ENCODE data around the gene ARHGDIA.
A peak's percentile ranks its signal among the peaks of the same experiment; 100 is the strongest.

ARHGDIA gene

GRCh38 chr17:81851423-81851822 is 19.7 kb downstream of the ARHGDIA start:
- H3F3A ChIP-seq (ENCODE audit: insufficient read depth, low read length) = peaks cover 10% of the 10 kb centered on the region; the same call in 1 of the 2 replicates
- no peak for DNase-seq
- no peaks in the 10 kb centered on the region for H3K4me1 ChIP-seq (ENCODE audit: low read length)
- TF ChIP-seq CTCF (IDR thresholded peaks at IDR 0.05; ENCODE audit: low read length) (no peak), EZH2phosphoT487 (IDR thresholded peaks at IDR 0.05; ENCODE audit: low read length) (no peak)
- H3K9me2 ChIP-seq (replicated peaks; ENCODE audit: insufficient read depth, low read length) = no peaks in the 10 kb centered on the region
- no peak overlapping the region for H3K4me2 ChIP-seq (ENCODE audit: low read depth, low read length)
- no peak overlapping the region for H3K9ac ChIP-seq (ENCODE audit: low read length)
- H4K20me1 ChIP-seq (ENCODE audit: insufficient read depth, low read length) = no peaks in the 10 kb centered on the region
- no peaks in the 10 kb centered on the region for H3K27me3 ChIP-seq (replicated peaks; ENCODE audit: insufficient read depth, low read length)
- H3K9me3 ChIP-seq (replicated peaks; ENCODE audit: insufficient read depth, low read length) = no peaks in the 10 kb centered on the region
- H3K27ac ChIP-seq (ENCODE audit: low read length) = no peak overlapping the region
- no peak overlapping the region for H2AFZ ChIP-seq (ENCODE audit: low read length)
- H3K79me2 ChIP-seq (ENCODE audit: low read length) = peaks cover 56% of the 10 kb centered on the region
- H3K4me3 ChIP-seq (ENCODE audit: low read length) = no peak overlapping the region
- peaks cover 23% of the 10 kb centered on the region for H3K36me3 ChIP-seq (replicated peaks; ENCODE audit: insufficient read depth, low read length)

- Histone ChIP-seq H3K27ac (ENCODE audit: low read length) (no peak overlapping the region), H4K20me1 (ENCODE audit: insufficient read depth, low read length) (no peaks in the 10 kb centered on the region), H3K4me3 (ENCODE audit: low read length) (no peak overlapping the region), H3K9me3 (replicated peaks; ENCODE audit: insufficient read depth, low read length) (no peaks in the 10 kb centered on the region), H3F3A (ENCODE audit: insufficient read depth, low read length) (peaks cover 6% of the 10 kb centered on the region; the same call in 1 of the 2 replicates), H3K4me1 (ENCODE audit: low read length) (no peaks in the 10 kb centered on the region), H2AFZ (ENCODE audit: low read length) (no peak overlapping the region), H3K9ac (ENCODE audit: low read length) (no peak overlapping the region), H3K36me3 (replicated peaks; ENCODE audit: insufficient read depth, low read length) (peaks cover 26% of the 10 kb centered on the region; the same call in 1 of the 2 replicates), H3K4me2 (ENCODE audit: low read depth, low read length) (no peak overlapping the region), H3K9me2 (replicated peaks; ENCODE audit: insufficient read depth, low read length) (no peaks in the 10 kb centered on the region), H3K79me2 (ENCODE audit: low read length) (peaks cover 38% of the 10 kb centered on the region), H3K27me3 (replicated peaks; ENCODE audit: insufficient read depth, low read length) (no peaks in the 10 kb centered on the region)
- peak; percentile 3 for DNase-seq
- TF ChIP-seq EZH2phosphoT487 (IDR thresholded peaks at IDR 0.05; ENCODE audit: low read length) (no peak), EZH2 (optimal IDR thresholded peaks at IDR 0.05; ENCODE audit: low read depth, low read length) (no peak), CTCF (IDR thresholded peaks at IDR 0.05; ENCODE audit: low read length) (no peak)
Observed at GRCh38 chr17:81849457-81849856, 21.7 kb downstream of the ARHGDIA start.

- H3K9me3 ChIP-seq (replicated peaks; ENCODE audit: insufficient read depth, low read length) = no peaks in the 10 kb centered on the region
- H3K9me2 ChIP-seq (replicated peaks; ENCODE audit: insufficient read depth, low read length) = no peaks in the 10 kb centered on the region
- TF ChIP-seq EZH2 (optimal IDR thresholded peaks at IDR 0.05; ENCODE audit: low read depth, low read length) (no peak), CTCF (IDR thresholded peaks at IDR 0.05; ENCODE audit: low read length) (no peak), EZH2phosphoT487 (IDR thresholded peaks at IDR 0.05; ENCODE audit: low read length) (no peak)
- H3K4me1 ChIP-seq (ENCODE audit: low read length) = no peaks in the 10 kb centered on the region
- DNase-seq = no peak
- peaks cover 15% of the 10 kb centered on the region for H3K79me2 ChIP-seq (ENCODE audit: low read length)
- H4K20me1 ChIP-seq (ENCODE audit: insufficient read depth, low read length) = no peaks in the 10 kb centered on the region; the same call in 1 of the 2 replicates
- no peak overlapping the region for H2AFZ ChIP-seq (ENCODE audit: low read length)
- peaks cover 15% of the 10 kb centered on the region; the same call in 1 of the 2 replicates for H3F3A ChIP-seq (ENCODE audit: insufficient read depth, low read length)
- H3K27ac ChIP-seq (ENCODE audit: low read length) = no peak overlapping the region
- H3K36me3 ChIP-seq (replicated peaks; ENCODE audit: insufficient read depth, low read length) = peaks cover 18% of the 10 kb centered on the region; the same call in 1 of the 2 replicates
- no peak overlapping the region for H3K4me2 ChIP-seq (ENCODE audit: low read depth, low read length)
- no peak overlapping the region for H3K4me3 ChIP-seq (ENCODE audit: low read length)
- no peak overlapping the region for H3K9ac ChIP-seq (ENCODE audit: low read length)
- H3K27me3 ChIP-seq (replicated peaks; ENCODE audit: insufficient read depth, low read length) = no peaks in the 10 kb centered on the region
Observed at GRCh38 chr17:81846743-81847689, 24.1 kb downstream of the ARHGDIA start.

Data from MM.1S (cell line).